Endothelial cell (in vitro differentiated cells): Measurements from ENCODE around the gene SLC7A5. TPM values are rescaled to one million over a fixed set of nuclear protein-coding genes. Genes with fewer than 3 reads are reported as not detected.

Source experiments
- DNase-seq: peaks from one replicate; pipeline ENCODE4 v3.0.0; 2021; ENCODE audit warnings: low spot score
- H3K27ac Mint-ChIP-seq: one replicate; pipeline ENCODE4 v1.8.0; 2021; ENCODE audit warnings: mixed read lengths, inconsistent platforms; ENCODE audit not compliant: unreplicated experiment
- H3K27me3 Mint-ChIP-seq: one replicate; pipeline ENCODE4 v1.8.0; 2021; ENCODE audit warnings: mild to moderate bottlenecking, moderate library complexity, mixed read lengths, inconsistent platforms; ENCODE audit not compliant: unreplicated experiment
- H3K36me3 Mint-ChIP-seq: one replicate; pipeline ENCODE4 v1.8.0; 2021; ENCODE audit warnings: mild to moderate bottlenecking, low read depth, mixed read lengths, inconsistent platforms; ENCODE audit not compliant: unreplicated experiment
- H3K4me1 Mint-ChIP-seq: one replicate; pipeline ENCODE4 v1.8.0; 2021; ENCODE audit warnings: mild to moderate bottlenecking, mixed read lengths, inconsistent platforms; ENCODE audit not compliant: unreplicated experiment
- H3K4me3 Mint-ChIP-seq: one replicate; pipeline ENCODE4 v1.8.0; 2021; ENCODE audit warnings: mild to moderate bottlenecking, mixed read lengths, inconsistent platforms; ENCODE audit not compliant: unreplicated experiment
- H3K9me3 Mint-ChIP-seq: one replicate; pipeline ENCODE4 v1.8.0; 2021; ENCODE audit warnings: mixed read lengths, inconsistent platforms; ENCODE audit not compliant: unreplicated experiment
- total RNA-seq: library from RNA; stranded (reverse); fragmentation: NEBNext Ultra II Directional; extraction: Animal tissue kit (Norgen Biotek cat#: 25700); gene quantifications from one replicate; pipeline ENCODE4 v1.2.1, GENCODE V29; 2021; ENCODE audit not compliant: unreplicated experiment
- TF ChIP-seq, protein P1 (sequence below): fragments of 200-600 bp; sonication (generic); IDR thresholded peaks from one replicate; pipeline ENCODE4 v1.5.0; 2021; ENCODE audit warnings: antibody characterized with exemption; ENCODE audit not compliant: unreplicated experiment

SLC7A5 gene
- total RNA-seq, 1 donor from 2014 or later, result 18.8 TPM

GRCh38 chr16:87801679-87802259 lies 67.5 kb downstream of the SLC7A5 start:
- no peaks in the 10 kb centered on the region for H3K4me1 Mint-ChIP-seq

DNA sequence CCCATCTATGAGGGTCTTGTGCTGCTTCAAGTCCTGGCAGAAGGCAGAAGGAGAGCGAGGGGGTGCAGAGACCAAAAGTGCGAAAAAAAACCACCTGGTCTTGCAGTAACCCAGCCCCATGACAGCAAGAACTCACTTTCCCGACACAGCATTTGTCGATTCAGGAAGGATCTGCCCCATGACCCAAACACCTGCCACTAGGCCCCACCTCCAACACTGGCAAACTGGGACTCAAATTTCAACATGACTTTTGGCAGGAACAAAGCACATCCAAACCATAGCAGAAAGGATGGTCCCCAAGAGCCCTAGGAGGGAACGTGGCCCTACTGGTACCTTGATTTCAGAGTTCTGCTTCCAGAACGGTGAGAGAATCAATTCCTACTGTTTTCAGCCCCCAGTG lies 68.8 kb downstream of the SLC7A5 start:
- Mint-ChIP-seq H3K27ac (no peak overlapping the region), H3K27me3 (peaks cover 10% of the 10 kb centered on the region), H3K4me1 (no peaks in the 10 kb centered on the region), H3K9me3 (no peaks in the 10 kb centered on the region), H3K4me3 (no peak overlapping the region), H3K36me3 (no peaks in the 10 kb centered on the region)
- no peak for DNase-seq
- TF ChIP-seq, protein P1, sequence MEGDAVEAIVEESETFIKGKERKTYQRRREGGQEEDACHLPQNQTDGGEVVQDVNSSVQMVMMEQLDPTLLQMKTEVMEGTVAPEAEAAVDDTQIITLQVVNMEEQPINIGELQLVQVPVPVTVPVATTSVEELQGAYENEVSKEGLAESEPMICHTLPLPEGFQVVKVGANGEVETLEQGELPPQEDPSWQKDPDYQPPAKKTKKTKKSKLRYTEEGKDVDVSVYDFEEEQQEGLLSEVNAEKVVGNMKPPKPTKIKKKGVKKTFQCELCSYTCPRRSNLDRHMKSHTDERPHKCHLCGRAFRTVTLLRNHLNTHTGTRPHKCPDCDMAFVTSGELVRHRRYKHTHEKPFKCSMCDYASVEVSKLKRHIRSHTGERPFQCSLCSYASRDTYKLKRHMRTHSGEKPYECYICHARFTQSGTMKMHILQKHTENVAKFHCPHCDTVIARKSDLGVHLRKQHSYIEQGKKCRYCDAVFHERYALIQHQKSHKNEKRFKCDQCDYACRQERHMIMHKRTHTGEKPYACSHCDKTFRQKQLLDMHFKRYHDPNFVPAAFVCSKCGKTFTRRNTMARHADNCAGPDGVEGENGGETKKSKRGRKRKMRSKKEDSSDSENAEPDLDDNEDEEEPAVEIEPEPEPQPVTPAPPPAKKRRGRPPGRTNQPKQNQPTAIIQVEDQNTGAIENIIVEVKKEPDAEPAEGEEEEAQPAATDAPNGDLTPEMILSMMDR, result no peak

More at GRCh38 chr16:87801679-87802259, 67.5 kb downstream of the SLC7A5 start:
- no peak for DNase-seq
- Mint-ChIP-seq H3K4me3 (no peak overlapping the region), H3K36me3 (no peaks in the 10 kb centered on the region), H3K27me3 (peaks cover 6% of the 10 kb centered on the region), H3K9me3 (no peaks in the 10 kb centered on the region), H3K27ac (no peak overlapping the region)
- TF ChIP-seq, protein P1, result no peak

- H3K4me1 Mint-ChIP-seq, result no peaks in the 10 kb centered on the region
- no peak overlapping the region for H3K27ac Mint-ChIP-seq
- H3K27me3 Mint-ChIP-seq, result peaks cover 11% of the 10 kb centered on the region
- no peak for DNase-seq
- H3K4me3 Mint-ChIP-seq, result no peak overlapping the region
- no peaks in the 10 kb centered on the region for H3K9me3 Mint-ChIP-seq
- H3K36me3 Mint-ChIP-seq, result no peaks in the 10 kb centered on the region
- TF ChIP-seq, protein P1, result no peak
Measured at GRCh38 chr16:87795336-87795735, 74.0 kb downstream of the SLC7A5 start.

DNA sequence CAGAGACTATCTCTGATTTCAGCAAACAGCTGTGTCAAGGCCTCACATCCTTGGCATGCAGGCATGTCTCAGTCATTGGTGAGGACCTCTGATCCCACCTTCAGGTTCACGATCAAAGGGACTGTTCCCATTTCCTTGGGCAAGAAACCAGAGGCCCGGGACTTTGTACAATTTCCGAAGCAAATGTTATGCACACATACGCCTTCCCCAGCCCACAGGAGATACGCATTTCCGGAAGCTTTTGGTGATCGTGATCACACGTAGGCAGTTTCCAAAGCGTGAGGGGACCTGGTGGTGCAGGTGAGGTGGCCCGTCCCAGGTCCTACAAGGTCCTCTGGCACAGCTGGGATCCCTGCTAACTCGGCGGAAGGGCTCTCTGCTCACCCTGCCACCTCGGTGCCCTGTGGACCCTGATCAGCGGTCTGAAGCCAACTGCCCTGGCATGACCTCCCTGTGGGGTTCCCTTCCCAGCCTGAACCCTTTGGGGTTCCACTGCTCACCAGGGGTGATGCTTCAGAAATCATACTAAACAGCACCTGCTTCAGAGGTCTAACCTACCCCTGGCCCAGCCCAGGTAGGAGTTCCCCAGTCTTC lies 74.7 kb downstream of the SLC7A5 start:
- H3K4me1 Mint-ChIP-seq, result no peaks in the 10 kb centered on the region
- H3K27me3 Mint-ChIP-seq, result peaks cover 11% of the 10 kb centered on the region
- H3K36me3 Mint-ChIP-seq, result no peaks in the 10 kb centered on the region
- TF ChIP-seq, protein P1, result no peak
- H3K4me3 Mint-ChIP-seq, result no peak overlapping the region
- no peak overlapping the region for H3K27ac Mint-ChIP-seq
- H3K9me3 Mint-ChIP-seq, result no peaks in the 10 kb centered on the region
- DNase-seq, result no peak

DNA sequence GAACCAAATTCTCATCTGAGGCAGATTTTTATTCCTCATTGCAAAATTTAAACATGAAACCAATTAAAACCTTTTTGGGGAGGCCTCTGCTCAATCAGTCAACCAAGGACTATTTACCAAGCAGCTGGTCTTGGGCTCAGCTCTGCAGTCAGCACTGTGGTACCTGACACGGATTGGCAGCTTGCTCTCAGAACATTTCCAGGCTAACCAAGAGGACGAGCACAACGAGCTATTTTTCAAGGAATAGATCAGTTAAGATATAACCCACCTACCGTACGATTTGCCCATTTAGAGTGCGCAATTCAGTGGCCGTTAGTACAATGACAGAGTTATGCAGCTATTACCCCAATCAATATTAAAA lies 77.1 kb downstream of the SLC7A5 start:
- Mint-ChIP-seq H3K27me3 (peaks cover 10% of the 10 kb centered on the region), H3K27ac (no peak overlapping the region), H3K4me3 (no peak overlapping the region), H3K36me3 (no peaks in the 10 kb centered on the region), H3K9me3 (no peaks in the 10 kb centered on the region), H3K4me1 (no peaks in the 10 kb centered on the region)
- DNase-seq, result no peak
- TF ChIP-seq, protein P1, result no peak
